ENCODE results near the gene B4GALNT3. TPM values are rescaled to one million over a fixed set of nuclear protein-coding genes. Genes with fewer than 3 reads are reported as not detected.

Gene B4GALNT3
- total and polyA plus RNA-seq, 2 of the 13 experiments (the other 11 are each of a cell fraction or from before 2014, with no cell fraction given) = 3.2 to 4.4 TPM

DNA sequence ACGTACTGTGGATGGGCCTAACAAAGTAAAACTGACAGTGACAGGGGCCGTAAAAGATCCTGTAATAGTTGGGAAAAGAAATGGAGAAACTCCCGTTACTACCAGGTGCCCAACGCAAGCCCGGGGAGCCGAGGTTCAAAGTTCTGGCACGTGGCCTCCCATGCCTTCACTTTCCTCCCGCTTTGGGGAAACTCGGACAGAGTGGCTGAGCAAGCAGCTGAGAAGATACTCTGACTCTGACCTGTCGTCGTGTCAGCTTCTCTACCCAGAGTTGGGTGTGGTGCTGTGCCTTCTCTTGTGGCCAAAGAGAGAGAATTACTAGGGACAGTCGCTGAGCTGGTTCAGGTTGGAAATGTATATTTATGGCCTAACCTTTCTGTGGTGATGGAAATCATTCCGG is 1.7 kb downstream of the B4GALNT3 start:
- Histone ChIP-seq H3K27me3 (ENCODE audit: control insufficient read depth in 1 of 2, insufficient read depth in 2 of 2, low read length in 2 of 2) (peaks cover 4 to 38% of the 10 kb centered on the region in 2 experiments), H3K36me3 (replicated peaks in 1 of 2; ENCODE audit: control insufficient read depth in 1 of 2, insufficient read depth in 2 of 2, low read length in 2 of 2) (no peaks in the 10 kb centered on the region), H2AFZ (ENCODE audit: low read length) (no peak overlapping the region), H3K4me2 (ENCODE audit: low read depth, low read length) (peak overlapping the region; percentile 58), H3K9me3 (ENCODE audit: low read length) (no peaks in the 10 kb centered on the region), H3K9ac (ENCODE audit: insufficient read depth, low read depth, low read length) (no peak overlapping the region), H3K27ac (ENCODE audit: extremely low read length, insufficient read depth, low read length) (no peak overlapping the region), H4K20me1 (ENCODE audit: insufficient read depth, low read length) (no peaks in the 10 kb centered on the region), H3K4me3 (replicated peaks in 1 of 3; ENCODE audit: insufficient read depth in 1 of 3, low read depth in 2 of 3, low read length in 3 of 3) (no peak overlapping the region), H3K79me2 (ENCODE audit: insufficient read depth, low read length) (no peaks in the 10 kb centered on the region), H3K4me1 (ENCODE audit: insufficient read depth, low read length) (peaks cover 27% of the 10 kb centered on the region)
- FAIRE-seq (no peak), ATAC-seq (peak; percentile 22; the same call in 2 of the 3 replicates), DNase-seq (ENCODE audit: low spot score) (peak; percentile 5)
- CTCF ChIA-PET (ENCODE audit: low intra/inter-chr PET ratio, low total read pairs) = no interaction called here
- TSS peak; percentile 44 for BruUV-seq (replicated peaks)
- 27% methylated on average over 13 of the region's 13 CpGs for WGBS (ENCODE audit: low lambda C conversion rate)
- intact Hi-C loops (cut with micrococcal nuclease; ENCODE audit: unreplicated experiment) = no loop called here
- in situ Hi-C loops (cut with HindIII; ENCODE audit: extremely low pct_ligation_motif_present, low pct_unique_long_range_greater_than_20kb) = no loop called here
- POLR2A ChIA-PET = no interaction called here
- TF ChIP-seq HNF4G (IDR thresholded peaks at IDR 0.05; ENCODE audit: borderline replicate concordance, low read depth, low read length) (0 out of 2 replicates have a peak, but pooled peaks have one; percentile 11), HNF4G (CRISPR knock-in tag; IDR thresholded peaks at IDR 0.05; ENCODE audit: borderline replicate concordance, low read depth) (no peak), ARID2 (CRISPR knock-in tag; IDR thresholded peaks at IDR 0.05; ENCODE audit: borderline replicate concordance) (0 out of 2 replicates have a peak, but pooled peaks have one; percentile 36), CREB1 (IDR thresholded peaks at IDR 0.05) (no peak), CREB1 (CRISPR knock-in tag; IDR thresholded peaks at IDR 0.05) (no peak), HNF4A (CRISPR knock-in tag; IDR thresholded peaks at IDR 0.05) (peak; percentile 51; the same call in 1 of the 2 replicates), ZNF432 (CRISPR knock-in tag; IDR thresholded peaks at IDR 0.05; ENCODE audit: borderline replicate concordance) (no peak), ZNF12 (CRISPR knock-in tag; IDR thresholded peaks at IDR 0.05) (no peak), MTA1 (CRISPR knock-in tag; IDR thresholded peaks at IDR 0.05; ENCODE audit: borderline replicate concordance) (no peak), BHLHE40 (IDR thresholded peaks at IDR 0.05; ENCODE audit: low read length) (peak; percentile 57; the same call in 1 of the 2 replicates), HOXA3 (CRISPR knock-in tag; IDR thresholded peaks at IDR 0.05) (peak; percentile 18; the same call in 1 of the 2 replicates)
- TF ChIP-seq, protein P1, sequence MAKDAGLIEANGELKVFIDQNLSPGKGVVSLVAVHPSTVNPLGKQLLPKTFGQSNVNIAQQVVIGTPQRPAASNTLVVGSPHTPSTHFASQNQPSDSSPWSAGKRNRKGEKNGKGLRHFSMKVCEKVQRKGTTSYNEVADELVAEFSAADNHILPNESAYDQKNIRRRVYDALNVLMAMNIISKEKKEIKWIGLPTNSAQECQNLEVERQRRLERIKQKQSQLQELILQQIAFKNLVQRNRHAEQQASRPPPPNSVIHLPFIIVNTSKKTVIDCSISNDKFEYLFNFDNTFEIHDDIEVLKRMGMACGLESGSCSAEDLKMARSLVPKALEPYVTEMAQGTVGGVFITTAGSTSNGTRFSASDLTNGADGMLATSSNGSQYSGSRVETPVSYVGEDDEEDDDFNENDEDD (CRISPR knock-in tag; IDR thresholded peaks at IDR 0.05; ENCODE audit: borderline replicate concordance) = peak; percentile 62; the same call in 1 of the 2 replicates
- TF ChIP-seq, protein P2, sequence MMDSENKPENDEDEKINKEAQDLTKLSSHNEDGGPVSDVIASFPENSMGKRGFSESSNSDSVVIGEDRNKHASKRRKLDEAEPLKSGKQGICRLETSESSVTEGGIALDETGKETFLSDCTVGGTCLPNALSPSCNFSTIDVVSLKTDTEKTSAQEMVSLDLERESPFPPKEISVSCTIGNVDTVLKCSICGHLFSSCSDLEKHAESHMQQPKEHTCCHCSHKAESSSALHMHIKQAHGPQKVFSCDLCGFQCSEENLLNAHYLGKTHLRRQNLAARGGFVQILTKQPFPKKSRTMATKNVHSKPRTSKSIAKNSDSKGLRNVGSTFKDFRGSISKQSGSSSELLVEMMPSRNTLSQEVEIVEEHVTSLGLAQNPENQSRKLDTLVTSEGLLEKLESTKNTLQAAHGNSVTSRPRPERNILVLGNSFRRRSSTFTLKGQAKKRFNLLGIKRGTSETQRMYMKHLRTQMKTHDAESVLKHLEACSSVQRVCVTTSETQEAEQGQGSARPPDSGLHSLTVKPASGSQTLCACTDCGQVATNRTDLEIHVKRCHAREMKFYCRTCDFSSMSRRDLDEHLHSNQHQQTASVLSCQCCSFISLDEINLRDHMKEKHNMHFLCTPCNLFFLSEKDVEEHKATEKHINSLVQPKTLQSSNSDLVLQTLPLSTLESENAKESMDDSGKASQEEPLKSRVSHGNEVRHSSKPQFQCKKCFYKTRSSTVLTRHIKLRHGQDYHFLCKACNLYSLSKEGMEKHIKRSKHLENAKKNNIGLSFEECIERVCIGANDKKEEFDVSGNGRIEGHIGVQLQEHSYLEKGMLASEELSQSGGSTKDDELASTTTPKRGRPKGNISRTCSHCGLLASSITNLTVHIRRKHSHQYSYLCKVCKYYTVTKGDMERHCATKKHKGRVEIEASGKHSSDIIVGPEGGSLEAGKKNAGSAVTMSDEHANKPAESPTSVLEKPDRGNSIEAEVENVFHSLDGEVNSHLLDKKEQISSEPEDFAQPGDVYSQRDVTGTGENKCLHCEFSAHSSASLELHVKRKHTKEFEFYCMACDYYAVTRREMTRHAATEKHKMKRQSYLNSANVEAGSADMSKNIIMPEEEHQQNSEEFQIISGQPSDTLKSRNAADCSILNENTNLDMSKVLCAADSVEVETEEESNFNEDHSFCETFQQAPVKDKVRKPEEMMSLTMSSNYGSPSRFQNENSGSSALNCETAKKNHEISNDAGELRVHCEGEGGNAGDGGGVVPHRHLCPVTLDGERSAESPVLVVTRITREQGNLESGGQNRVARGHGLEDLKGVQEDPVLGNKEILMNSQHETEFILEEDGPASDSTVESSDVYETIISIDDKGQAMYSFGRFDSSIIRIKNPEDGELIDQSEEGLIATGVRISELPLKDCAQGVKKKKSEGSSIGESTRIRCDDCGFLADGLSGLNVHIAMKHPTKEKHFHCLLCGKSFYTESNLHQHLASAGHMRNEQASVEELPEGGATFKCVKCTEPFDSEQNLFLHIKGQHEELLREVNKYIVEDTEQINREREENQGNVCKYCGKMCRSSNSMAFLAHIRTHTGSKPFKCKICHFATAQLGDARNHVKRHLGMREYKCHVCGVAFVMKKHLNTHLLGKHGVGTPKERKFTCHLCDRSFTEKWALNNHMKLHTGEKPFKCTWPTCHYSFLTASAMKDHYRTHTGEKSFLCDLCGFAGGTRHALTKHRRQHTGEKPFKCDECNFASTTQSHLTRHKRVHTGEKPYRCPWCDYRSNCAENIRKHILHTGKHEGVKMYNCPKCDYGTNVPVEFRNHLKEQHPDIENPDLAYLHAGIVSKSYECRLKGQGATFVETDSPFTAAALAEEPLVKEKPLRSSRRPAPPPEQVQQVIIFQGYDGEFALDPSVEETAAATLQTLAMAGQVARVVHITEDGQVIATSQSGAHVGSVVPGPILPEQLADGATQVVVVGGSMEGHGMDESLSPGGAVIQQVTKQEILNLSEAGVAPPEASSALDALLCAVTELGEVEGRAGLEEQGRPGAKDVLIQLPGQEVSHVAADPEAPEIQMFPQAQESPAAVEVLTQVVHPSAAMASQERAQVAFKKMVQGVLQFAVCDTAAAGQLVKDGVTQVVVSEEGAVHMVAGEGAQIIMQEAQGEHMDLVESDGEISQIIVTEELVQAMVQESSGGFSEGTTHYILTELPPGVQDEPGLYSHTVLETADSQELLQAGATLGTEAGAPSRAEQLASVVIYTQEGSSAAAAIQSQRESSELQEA (CRISPR knock-in tag; IDR thresholded peaks at IDR 0.05; ENCODE audit: not compliant biosample characterization) = no peak
- TF ChIP-seq, protein P3, sequence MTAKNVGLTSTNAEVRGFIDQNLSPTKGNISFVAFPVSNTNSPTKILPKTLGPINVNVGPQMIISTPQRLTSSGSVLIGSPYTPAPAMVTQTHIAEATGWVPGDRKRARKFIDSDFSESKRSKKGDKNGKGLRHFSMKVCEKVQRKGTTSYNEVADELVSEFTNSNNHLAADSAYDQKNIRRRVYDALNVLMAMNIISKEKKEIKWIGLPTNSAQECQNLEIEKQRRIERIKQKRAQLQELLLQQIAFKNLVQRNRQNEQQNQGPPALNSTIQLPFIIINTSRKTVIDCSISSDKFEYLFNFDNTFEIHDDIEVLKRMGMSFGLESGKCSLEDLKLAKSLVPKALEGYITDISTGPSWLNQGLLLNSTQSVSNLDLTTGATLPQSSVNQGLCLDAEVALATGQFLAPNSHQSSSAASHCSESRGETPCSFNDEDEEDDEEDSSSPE (CRISPR knock-in tag; IDR thresholded peaks at IDR 0.05) = 0 out of 2 replicates have a peak, but pooled peaks have one; percentile 26
- TF ChIP-seq, protein P4, sequence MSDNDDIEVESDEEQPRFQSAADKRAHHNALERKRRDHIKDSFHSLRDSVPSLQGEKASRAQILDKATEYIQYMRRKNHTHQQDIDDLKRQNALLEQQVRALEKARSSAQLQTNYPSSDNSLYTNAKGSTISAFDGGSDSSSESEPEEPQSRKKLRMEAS (IDR thresholded peaks at IDR 0.05) = peak; percentile 82
